Muscle of arm (tissue), 12 donors: Measurements from ENCODE around the gene MRC2. TPM values are rescaled to one million over a fixed set of nuclear protein-coding genes. Genes with fewer than 3 reads are reported as not detected.

ENCODE experiments used
- polyA plus RNA-seq, 12 donors: library from polyadenylated mRNA; unstranded; fragments of 120-200 nt; gene quantifications; one replicate each; pipeline ENCODE4 v1.2.1, GENCODE V29; 2013; ENCODE audit not compliant: insufficient read length in 12 of 12

MRC2 gene
- polyA plus RNA-seq, 12 donors, result 105 to 196 (median 128) TPM

Other genes with a start within 250 kb of the MRC2 start
- gene EFCAB3, start 247.1 kb upstream of the MRC2 start, polyA plus RNA-seq, result under 1 TPM in 3 of 12 donors, not detected in 9; 0.08 to 0.19 (median 0.17) TPM
- 100 to 1,000 TPM in 1 of 12 donors, 10 to 100 TPM in 11; 13.5 to 173 (median 17.7) TPM for gene METTL2A, start 203.8 kb upstream of the MRC2 start, polyA plus RNA-seq
- gene TLK2, start 148.8 kb upstream of the MRC2 start, polyA plus RNA-seq, result 10 to 100 TPM in 11 of 12 donors, not detected in 1; 42.9 to 65.0 (median 51.0) TPM
- gene MARCHF10, start 180.6 kb downstream of the MRC2 start, polyA plus RNA-seq, result under 1 TPM in 10 of 12 donors, not detected in 2; 0.15 to 0.92 (median 0.47) TPM